BJ (cell line): ENCODE results near the gene RPS10. TPM values are rescaled to one million over a fixed set of nuclear protein-coding genes. Genes with fewer than 3 reads are reported as not detected.
"Not testable (repeated sequence)": the region's sequence is repeated elsewhere in the genome, so short reads cannot be mapped to it uniquely, and the experiment has no call there.

ENCODE experiments used
- CTCF ChIA-PET: fragments of 350-600 bp; formaldehyde crosslinking; extraction: SDS; loops from one replicate; lab custom pipeline; 2021; ENCODE audit warnings: antibody characterized with exemption, inconsistent platforms; lab: Yijun Ruan, JAX
- POLR2A ChIA-PET: fragments of 300-600 bp; sonication (Branson Sonifier 250); formaldehyde crosslinking; extraction: SDS; loops from one replicate; lab custom pipeline; 2021; ENCODE audit warnings: antibody characterized with exemption; lab: Charles Lee
- DNase-seq: peaks from one replicate; pipeline ENCODE4 v3.0.0-alpha.2; 2011; ENCODE audit warnings: low read depth
- H3K27me3 ChIP-seq: 2 replicates; pipeline ENCODE4 v1.6.0; 2011; ENCODE audit warnings: low read length; ENCODE audit not compliant: control insufficient read depth, insufficient read depth
- H3K36me3 ChIP-seq: 2 replicates; pipeline ENCODE4 v1.5.1; 2011; ENCODE audit warnings: low read length; ENCODE audit not compliant: control insufficient read depth, insufficient read depth
- H3K4me3 ChIP-seq: 2 replicates; pipeline ENCODE4 v1.5.1; 2011; ENCODE audit warnings: low read depth, mild to moderate bottlenecking, control low read depth, low read length
- polyA plus RNA-seq: library from polyadenylated mRNA; depleted of rRNA; stranded (reverse); fragments of >200 nt; gene quantifications from 2 replicates; pipeline ENCODE4 v1.2.3, GENCODE V29; 2011
- TF ChIP-seq, protein P1 (sequence below): IDR thresholded peaks from 2 replicates; pipeline ENCODE4 v1.5.1; 2011; ENCODE audit warnings: low read depth, mild to moderate bottlenecking, control low read depth, inconsistent platforms, low read length, moderate library complexity; ENCODE audit not compliant: insufficient read depth

Gene RPS10
- polyA plus RNA-seq, 1 experiment = 3,048 TPM

DNA sequence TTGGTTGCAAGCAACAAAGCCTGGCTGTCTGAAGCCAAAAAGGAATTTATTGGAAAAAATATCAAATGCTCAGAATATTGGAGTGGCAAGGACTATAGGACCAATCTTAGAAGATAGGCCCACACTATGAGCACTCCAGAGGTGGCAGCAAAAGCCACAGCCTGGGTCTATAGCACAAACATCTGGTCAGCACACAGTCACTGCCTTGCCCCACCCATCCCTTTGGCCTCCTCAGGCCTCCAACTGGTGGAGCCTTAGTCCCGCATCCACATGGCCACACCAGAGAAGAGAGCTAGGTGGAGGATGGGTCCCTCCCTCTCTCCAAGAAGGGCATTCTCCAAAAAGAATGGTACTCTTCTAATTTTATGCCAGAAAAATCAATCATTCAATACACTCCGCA is 47.4 kb downstream of the RPS10 start:
- TF ChIP-seq, protein P1, sequence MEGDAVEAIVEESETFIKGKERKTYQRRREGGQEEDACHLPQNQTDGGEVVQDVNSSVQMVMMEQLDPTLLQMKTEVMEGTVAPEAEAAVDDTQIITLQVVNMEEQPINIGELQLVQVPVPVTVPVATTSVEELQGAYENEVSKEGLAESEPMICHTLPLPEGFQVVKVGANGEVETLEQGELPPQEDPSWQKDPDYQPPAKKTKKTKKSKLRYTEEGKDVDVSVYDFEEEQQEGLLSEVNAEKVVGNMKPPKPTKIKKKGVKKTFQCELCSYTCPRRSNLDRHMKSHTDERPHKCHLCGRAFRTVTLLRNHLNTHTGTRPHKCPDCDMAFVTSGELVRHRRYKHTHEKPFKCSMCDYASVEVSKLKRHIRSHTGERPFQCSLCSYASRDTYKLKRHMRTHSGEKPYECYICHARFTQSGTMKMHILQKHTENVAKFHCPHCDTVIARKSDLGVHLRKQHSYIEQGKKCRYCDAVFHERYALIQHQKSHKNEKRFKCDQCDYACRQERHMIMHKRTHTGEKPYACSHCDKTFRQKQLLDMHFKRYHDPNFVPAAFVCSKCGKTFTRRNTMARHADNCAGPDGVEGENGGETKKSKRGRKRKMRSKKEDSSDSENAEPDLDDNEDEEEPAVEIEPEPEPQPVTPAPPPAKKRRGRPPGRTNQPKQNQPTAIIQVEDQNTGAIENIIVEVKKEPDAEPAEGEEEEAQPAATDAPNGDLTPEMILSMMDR = no peak
- CTCF ChIA-PET = no interaction called here
- no peaks in the 10 kb centered on the region for H3K36me3 ChIP-seq
- POLR2A ChIA-PET = no interaction called here
- no peak overlapping the region for H3K4me3 ChIP-seq
- H3K27me3 ChIP-seq = no peaks in the 10 kb centered on the region
- no peak for DNase-seq

DNA sequence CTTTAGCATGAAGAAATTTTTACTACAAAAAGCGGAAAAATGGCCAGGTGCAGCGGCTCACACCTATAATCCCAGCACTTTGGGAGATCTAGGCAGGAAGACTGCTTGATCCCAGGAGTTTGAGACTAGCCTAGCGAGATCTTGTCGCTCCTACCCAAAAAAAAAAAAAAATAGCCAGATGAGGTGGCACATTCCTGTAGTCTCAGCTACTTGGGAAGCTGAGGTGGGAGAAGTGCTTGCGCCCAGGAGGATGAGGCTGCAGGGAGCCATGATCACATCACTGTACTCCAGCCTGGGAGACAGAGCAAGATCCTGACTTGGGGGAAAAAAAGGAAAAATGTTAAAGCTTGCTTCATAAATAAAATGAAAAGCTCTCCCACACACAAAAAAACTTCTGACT is 47.9 kb downstream of the RPS10 start:
- TF ChIP-seq, protein P1 = no peak
- Histone ChIP-seq H3K27me3 (no peaks in the 10 kb centered on the region), H3K36me3 (no peaks in the 10 kb centered on the region), H3K4me3 (no peak overlapping the region)
- DNase-seq = no peak
- CTCF ChIA-PET = no interaction called here
- POLR2A ChIA-PET = no interaction called here

DNA sequence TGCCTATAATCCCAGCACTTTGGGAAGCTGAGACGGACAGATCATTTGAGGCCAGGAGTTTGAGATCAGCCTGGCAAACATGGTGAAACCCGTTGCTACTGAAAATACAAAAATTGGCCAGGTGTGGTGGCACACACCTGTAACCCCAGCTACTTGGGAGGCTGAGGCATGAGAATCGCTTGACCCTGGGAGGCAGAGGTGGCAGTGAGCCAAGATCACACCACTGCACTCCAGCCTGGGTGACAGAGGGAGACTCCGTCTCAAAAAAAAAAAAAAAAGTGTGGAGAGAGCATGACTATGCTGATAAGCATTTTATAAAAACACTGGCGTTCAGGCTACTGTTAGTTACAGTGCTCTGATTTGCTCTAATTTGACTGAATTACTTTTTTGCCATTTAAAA is 48.3 kb downstream of the RPS10 start:
- POLR2A ChIA-PET = not testable (repeated sequence)

GRCh38 chr6:34375833-34376232 is 50.0 kb downstream of the RPS10 start:
- POLR2A ChIA-PET = no interaction called here
- TF ChIP-seq, protein P1 = no peak
- Histone ChIP-seq H3K27me3 (no peaks in the 10 kb centered on the region), H3K36me3 (no peaks in the 10 kb centered on the region), H3K4me3 (no peak overlapping the region)
- CTCF ChIA-PET = no interaction called here
- no peak for DNase-seq

More for the DNA sequence above, 48.3 kb downstream of the RPS10 start:
- H3K36me3 ChIP-seq, CTCF ChIA-PET, DNase-seq, H3K4me3 ChIP-seq, H3K27me3 ChIP-seq: not testable (repeated sequence)

- ChIA-PET CTCF (no interaction called here), POLR2A (no interaction called here)
- no peak for DNase-seq
- TF ChIP-seq, protein P1 = no peak
- Histone ChIP-seq H3K27me3 (no peaks in the 10 kb centered on the region), H3K36me3 (no peaks in the 10 kb centered on the region), H3K4me3 (no peak overlapping the region)
These were observed 51.4 kb downstream of the RPS10 start for GRCh38 chr6:34374508-34374907.

DNA sequence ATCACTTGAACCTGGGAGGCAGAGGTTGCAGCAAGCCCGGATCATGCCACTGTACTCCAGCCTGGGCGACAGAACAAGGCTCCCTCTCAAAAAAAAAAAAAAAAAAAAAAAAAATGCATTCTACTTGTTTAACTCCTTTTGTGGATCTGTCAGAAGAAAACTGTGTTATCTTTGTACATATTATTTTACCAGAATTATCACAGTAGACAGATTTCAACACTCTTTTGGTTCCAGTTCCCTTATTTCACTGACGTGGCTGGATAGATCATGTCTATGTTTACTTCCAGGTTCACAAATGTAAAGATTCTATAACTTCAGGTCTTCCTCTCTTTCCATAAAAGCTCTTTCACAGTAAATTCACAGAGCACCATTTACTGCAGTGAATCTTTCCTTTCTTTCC is 51.8 kb downstream of the RPS10 start:
- DNase-seq = no peak
- Histone ChIP-seq H3K4me3 (no peak overlapping the region), H3K27me3 (no peaks in the 10 kb centered on the region), H3K36me3 (no peaks in the 10 kb centered on the region)
- ChIA-PET CTCF (no interaction called here), POLR2A (no interaction called here)
- TF ChIP-seq, protein P1 = no peak
